CD4-positive, alpha-beta T cell treated with Interleukin-17A for 1 hour (primary cell): ENCODE data around the gene HOXD8.

ENCODE experiments used
- DNase-seq: peaks from one replicate; pipeline ENCODE4 v3.0.0-alpha.2; 2020

Gene HOXD8

DNA sequence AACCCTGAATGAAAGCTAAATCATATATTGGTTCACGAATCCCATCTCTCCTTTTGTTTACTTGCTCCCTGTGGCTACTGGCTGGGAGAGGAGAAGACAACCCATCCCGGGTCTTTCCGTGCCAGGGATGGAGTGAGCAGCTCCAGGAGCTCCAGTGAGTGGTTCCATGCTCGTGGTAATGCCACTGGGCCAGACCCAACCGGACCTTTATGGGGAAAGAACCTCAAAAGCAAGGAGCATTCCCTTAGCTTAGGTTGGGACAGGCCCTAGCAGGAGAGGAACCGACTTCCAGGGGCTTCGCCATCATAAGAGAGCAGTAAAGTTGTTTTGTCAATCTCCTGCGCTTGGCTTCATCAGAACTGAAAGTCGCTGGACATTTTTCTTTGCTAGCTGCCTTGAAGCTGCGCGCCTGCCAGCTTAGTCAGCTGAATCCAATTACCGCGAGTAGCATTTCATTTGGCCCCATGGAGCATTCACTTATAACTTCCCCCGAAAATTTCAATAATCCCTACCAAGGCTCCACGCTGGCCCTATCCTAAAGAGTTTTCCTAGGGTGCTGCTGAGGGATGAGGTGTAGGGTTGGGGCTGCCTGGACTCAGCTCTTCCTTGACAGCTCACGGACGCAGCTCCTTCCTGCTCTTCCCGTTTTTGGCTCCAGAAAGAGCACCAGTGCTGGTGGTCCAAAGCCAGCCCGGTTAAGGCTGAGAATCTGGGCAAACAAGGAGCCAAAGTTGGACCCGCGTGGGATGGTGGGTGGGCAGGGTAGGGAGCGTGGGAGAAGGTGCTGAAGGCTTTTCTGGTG is 32.5 kb downstream of the HOXD8 start:
- no peak for DNase-seq

DNA sequence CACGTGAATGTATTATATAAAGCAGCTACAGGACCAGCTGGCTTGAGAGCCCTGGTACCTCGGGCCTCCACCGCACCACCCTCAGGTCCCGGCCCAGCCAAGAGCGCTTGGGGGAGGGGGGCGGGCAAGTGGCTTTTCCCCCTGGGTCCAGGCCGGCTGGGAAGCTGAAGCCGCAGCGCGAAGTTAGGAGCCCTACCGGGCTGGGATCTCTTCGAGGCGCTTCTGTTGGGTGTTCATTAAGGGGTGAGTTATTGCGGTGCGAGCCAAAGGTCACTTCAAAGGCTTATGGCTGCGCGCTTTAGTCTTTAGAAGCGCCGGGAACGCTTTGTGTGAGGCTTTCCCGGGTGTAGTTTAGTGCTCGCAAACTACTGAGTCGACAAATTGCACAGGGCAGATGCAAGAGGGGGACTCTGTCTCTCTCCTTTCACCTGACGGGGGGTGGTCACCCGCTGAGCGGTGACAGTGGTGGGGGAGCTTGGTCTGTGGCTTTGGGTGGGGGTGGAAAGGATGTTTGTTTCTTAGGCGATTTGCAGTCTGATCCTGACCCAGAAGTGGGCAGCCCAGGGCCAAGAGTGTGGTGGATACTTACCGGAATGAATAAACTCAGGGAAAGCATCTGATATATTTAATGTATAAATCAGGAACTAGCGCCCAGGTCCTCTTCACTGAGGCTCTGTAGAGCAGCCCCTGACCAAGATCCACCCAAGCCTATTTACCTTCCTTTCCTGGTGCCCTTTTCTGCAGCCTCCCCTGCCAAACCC is 33.6 kb downstream of the HOXD8 start:
- DNase-seq: no peak

DNA sequence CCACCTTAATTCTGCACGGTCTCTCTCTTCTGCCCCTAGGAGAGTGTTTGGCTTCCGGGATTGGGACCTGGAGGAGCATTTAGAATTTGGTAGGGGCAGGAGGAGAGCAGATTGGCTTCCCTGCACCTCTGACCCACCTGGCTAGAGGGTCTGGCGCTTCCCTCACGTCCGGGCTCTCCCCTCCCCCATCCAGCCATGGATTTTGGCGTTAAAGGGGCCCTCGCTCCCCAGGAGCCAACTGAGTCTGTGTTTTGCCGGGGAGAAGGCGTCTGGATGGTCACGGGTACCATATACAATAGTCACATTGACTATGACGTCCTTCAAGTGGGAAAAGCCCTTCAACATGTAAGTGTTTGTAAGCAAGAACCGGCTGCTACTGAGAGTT is 34.2 kb downstream of the HOXD8 start:
- no peak for DNase-seq

DNA sequence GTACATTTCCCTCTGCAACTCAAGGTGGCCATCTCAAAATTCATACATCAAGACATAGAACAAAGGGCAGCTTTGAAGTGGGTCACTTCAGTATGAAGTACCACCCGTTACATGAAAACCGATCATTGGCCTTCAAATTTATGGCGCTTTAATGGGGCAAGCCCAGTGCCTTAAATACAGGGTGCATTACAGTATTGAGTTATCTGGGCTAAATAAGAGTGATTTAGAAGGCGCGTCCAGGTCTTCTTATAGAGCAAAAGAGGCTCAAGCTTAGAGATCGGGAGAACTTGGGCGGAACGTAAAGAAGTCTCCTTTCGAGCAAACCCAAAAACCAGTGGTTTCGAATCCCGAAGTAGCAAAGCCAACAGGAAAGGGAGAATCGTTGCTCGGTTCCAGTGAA is 34.7 kb downstream of the HOXD8 start:
- no peak for DNase-seq

DNA sequence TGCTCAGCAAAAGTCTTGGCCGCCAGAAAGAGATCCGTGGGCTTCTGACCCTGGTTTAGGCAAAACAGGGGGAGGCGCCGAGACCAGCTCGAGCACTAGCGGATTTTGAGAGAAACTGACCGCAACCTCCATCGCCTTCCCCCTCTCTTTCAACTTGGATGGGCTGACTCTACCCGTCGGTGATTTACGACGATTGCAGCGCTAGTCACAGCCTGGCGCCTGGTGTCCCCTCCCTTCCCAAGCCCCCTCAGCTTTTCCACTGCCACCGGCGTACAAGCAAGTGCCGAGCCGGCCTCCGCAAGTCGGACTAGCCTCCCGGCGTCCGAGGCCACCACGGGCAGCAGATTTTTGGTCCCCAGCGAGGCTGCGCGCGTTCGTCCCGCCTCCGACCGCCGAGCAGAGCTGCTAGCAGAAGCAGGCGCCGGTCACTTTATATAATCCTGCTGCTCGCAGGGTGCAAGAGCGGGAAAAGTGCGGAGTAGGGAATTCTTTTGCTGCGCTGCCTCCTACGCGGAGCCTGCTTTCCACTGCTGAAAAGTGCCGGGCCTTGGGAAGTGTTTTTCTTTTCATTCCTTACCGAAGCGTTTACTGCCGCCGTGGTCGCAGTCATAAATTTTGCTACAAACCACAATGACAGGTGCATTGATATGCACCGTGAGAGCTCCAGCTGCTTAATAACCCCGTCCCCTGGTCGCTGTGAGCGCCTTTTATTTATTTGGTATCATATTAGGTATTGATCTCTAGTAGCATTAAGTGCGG is 35.3 kb downstream of the HOXD8 start:
- DNase-seq: no peak

DNA sequence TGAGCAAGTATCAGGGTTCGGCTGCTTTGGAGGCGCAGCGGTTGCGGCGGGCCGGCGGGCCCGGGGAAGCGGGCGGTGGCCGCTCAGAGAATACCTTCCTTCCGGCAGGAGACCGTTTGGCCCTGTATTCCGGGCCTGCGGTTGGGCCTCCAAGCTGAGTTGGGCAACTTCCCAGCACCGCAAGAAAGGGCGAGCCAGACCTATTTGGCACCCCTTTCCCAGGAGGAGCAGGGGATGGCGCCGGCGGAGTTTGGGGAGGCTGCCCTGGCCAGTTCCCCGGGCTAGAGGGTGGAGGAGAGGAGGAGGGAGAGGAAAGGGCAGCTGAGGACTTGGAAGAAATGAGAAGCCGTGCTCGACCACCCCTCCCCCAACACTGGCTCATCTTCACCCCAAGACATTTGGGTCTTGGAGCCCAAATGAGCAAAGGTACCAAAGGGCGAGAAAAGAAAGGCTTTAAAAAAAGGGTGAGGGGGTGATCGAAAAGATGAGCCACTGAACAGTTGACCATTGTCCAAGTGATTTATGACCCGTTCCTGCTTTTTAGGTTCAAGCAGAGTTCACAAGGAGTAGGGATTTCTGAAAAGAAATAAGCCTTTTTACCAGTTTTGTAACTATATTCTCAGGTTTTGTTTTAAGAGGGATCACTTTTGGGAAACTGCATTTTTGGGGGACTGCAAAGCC is 36.0 kb downstream of the HOXD8 start:
- DNase-seq: no peak

DNA sequence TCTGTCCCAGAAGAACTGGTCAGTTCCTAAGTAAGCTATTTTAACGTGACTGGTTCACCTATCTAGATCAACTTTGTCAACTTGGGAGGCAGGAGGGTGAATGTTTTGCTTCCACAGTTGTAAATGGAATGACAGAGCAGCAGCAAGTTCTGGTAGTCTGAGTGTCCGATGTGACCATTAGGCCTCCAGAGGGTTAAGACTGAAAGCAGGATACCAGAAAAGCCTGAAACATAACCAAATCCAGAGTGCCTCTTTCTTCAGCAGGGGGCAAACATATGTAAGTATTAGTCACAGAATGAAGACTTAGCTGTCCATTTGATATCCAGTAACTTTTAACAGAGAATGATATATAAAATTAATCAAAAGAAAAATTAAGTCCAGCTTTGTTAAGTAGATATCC is 36.8 kb downstream of the HOXD8 start:
- no peak for DNase-seq

DNA sequence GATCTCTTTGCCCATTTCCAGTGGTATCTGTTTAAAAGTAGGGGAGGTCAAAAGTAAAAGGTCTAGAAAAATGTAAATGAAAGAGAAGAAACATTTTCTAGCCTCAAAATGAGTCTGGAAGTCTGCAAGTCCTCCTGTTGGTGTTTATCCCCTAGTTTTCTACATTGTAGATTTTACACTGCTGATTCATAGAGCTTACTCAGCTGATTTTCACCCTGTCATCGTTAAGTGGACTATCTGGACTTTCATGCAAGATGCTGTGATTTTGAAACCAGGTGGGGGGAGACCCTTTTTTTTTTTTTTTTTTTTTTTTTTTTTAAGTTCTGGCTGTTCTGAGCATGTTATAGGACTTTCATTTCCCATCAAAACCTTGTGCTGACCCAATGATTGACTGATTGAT is 37.9 kb downstream of the HOXD8 start:
- DNase-seq: no peak

DNA sequence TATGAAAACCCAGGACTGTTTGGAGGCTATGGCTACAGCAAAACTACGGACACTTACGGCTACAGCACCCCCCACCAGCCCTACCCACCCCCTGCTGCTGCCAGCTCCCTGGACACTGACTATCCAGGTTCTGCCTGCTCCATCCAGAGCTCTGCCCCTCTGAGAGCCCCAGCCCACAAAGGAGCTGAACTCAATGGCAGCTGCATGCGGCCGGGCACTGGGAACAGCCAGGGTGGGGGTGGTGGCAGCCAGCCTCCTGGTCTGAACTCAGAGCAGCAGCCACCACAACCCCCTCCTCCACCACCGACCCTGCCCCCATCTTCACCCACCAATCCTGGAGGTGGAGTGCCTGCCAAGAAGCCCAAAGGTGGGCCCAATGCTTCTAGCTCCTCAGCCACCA is 39.7 kb downstream of the HOXD8 start:
- DNase-seq: no peak

DNA sequence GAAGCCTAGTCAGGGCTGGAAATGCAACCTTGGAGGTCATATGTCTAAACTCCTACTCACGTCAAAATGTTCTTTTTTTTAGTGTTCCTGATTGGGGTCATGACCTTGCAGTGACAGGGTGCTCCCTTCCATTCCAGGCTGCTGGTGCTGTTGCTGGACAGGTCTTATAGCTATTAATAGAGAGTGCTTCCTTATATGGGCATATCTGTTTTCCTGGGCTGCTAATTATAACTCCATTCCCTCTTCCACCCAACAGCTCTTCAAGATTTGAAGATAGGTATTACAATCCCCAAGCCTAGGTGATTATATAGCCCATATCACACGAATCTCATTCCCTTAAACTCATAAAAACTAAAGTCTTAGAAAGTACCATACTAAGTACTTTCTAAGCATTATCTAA is 40.2 kb downstream of the HOXD8 start:
- DNase-seq: no peak

DNA sequence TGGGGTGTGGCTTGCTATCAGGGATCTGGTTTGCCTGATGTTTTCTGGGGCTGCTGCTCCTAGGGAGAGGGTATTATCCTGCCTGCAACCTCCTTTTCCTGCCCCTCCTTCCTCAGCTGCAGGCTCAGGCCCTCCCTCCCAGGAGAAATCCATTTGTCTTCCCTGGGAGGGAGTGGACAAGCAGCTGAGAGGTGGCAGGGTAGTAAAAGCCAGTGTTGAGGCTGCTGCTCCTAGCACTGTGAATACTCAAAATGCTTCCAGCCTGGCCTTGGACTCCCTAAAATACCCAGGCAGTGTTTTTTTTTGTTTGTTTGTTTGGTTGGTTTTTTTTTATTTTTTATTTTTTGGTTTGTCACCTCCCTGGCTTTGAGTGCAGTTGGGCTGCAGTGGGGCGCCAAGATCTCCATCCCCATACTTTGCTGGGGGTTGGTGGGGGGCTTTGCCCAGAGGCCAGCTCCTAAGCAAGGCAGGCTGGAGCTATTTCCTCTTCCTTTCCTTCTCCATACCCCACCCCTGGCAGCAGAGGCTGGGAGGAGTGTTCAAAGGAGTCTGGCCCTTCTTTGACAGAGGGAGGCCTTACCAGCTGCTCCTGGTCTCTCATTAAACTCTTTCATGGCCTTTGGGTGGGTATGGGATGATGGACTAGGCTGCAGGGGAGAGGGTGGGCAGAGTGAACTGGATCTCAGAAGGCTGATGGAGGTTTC is 41.2 kb downstream of the HOXD8 start:
- DNase-seq: no peak

DNA sequence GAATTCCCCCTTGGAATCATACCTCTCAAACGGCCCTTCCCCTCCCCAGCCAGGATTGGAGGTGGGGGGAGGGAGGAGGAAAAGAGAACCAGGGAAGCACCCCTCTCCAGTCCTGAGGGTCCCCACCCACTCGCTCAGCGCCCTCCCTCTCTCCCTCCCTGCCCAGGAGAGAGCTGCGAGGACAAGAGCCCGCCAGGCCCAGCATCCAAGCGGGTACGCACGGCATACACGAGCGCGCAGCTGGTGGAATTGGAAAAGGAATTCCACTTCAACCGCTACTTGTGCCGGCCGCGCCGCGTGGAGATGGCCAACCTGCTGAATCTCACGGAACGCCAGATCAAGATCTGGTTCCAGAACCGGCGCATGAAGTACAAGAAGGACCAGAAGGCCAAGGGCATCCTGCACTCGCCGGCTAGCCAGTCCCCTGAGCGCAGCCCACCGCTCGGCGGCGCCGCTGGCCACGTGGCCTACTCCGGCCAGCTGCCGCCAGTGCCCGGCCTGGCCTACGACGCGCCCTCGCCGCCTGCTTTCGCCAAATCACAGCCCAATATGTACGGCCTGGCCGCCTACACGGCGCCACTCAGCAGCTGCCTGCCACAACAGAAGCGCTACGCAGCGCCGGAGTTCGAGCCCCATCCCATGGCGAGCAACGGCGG is 42.0 kb downstream of the HOXD8 start:
- no peak for DNase-seq

DNA sequence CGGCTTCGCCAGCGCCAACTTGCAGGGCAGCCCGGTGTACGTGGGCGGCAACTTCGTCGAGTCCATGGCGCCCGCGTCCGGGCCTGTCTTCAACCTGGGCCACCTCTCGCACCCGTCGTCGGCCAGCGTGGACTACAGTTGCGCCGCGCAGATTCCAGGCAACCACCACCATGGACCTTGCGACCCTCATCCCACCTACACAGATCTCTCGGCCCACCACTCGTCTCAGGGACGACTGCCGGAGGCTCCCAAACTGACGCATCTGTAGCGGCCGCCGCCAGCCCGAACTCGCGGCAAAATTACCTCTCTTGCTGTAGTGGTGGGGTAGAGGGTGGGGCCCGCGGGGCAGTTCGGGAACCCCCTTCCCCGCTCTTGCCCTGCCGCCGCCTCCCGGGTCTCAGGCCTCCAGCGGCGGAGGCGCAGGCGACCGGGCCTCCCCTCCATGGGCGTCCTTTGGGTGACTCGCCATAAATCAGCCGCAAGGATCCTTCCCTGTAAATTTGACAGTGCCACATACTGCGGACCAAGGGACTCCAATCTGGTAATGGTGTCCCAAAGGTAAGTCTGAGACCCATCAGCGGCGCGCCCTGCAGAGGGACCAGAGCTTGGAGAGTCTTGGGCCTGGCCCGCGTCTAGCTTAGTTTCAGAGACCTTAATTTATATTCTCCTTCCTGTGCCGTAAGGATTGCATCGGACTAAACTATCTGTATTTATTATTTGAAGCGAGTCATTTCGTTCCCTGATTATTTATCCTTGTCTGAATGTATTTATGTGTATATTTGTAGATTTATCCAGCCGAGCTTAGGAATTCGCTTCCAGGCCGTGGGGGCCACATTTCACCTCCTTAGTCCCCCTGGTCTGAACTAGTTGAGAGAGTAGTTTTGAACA is 42.7 kb downstream of the HOXD8 start:
- no peak for DNase-seq

DNA sequence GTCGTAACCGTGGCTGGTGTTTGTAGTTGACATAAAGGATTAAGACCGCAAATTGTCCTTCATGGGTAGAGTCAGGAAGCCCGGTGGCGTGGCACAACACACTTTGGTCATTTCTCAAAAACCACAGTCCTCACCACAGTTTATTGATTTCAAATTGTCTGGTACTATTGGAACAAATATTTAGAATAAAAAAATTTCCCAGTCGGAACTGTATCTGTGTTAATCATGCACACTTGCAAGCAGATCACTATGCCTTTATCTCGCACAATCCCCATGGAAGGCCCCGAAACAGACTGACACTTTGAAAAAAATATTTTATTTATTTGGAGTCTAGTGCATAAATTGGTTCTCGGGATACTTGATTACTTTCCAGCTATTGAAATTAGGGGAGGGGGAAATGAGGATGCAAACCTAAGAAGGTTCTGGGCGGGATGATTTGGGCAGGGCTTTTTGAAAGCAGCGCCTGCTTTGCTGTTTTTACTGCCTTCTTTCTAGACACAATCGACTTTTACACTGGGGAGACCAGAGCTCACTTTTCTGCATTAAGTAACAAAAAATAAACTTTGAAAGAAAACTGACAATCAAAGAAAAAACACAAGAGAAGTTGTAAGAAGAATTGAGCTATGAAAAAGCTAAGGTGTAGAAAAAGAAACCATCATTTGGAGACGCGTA is 43.5 kb downstream of the HOXD8 start:
- no peak for DNase-seq

DNA sequence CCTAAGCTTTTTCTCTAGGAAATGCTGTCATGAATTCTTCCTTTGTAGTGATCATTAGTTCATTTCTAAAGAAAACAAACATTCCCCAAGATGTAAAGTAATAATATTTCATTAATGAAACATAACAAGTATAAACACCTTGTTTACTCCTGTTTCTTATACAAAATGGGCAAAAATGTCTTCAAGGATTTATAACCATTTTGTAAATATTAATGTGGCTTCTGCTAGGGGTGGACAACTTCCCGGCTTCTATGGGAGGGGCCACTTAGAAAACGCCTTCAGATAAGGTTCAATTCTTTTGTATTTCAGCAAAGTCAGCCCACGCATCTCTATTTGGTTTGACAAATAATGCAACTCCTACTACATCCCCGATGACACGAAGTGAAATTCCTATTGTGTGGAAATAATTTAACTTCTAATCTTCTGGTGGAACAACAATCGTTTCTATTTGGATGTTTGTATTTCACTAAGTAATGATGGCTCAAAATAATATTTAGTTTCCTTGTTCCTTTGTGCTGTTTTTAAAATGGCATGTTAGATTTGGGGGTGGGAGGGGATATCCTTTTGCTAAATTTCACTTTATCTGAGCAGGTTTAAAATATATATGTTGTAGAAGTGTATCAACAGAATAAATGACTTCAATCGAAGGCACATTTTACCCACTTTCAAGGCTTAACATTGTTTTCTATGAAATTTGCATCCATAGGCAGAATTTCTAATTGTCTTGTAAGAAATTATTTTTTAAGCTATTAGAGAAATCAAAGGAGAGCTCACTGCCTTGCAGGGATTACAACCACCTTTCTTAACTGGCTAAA is 44.3 kb downstream of the HOXD8 start:
- no peak for DNase-seq

DNA sequence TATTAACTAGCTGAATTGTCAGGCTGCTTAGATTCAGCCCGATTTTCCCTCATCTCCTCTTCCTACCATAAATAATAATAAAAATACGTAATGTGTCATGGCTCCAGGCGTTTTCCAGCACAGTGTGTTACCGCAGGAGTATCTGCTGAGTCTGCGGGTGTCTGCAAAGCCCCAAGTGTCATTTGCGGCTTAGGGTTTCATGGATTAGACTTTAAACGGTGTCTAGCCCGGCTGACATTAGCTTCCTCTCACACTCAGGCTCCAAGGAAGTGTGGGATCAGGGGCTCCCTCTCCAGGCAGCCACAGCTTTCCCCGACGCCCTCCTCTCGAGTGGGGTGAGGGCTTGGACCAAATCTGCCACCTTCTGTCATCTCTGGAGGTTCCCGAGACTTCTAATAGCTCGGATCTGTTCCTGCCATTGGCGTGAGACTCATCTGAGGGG is 44.9 kb downstream of the HOXD8 start:
- DNase-seq: no peak

DNA sequence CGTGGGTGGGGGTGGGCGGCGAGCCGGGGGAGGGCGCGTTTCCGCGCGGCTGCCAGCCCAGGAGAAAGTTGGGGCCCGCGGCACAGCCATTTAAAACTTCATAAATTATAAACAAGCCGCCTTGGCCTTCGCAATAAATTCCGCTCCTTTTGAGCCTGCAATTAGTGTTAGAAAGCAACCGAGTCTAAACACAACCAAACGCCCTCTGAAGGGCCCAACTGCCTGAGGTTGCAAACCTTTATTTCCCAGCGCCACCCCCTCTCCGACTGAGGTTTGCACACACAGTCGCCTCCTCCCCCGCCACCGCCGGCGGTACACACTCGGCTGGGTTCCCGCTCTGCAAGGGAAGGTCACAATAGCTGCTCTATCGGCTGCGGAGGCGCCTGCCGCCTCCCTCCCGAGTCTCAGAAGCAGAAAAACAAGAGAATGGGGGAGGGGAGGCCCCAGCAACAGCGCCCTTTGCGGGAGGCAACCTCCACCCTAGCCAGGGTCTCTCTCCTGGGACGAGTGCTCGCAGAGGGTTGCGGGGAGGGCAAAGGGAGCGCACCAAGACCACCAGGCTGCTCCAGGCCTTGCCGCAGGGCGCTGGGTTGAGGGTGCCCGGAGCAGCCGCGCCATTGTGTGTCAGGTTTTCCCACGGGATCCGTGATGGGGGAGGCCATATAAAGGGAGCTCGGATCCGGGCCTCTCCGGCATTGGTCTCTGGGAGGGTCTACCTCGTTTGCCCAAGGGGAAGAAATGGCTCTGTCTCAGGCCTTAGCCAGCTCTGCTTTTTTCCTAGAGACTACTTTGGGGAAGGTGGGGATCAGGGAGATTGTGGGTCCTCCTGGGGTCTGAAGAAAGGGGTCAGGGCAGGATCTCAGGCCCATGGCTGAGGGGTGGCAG is 45.6 kb downstream of the HOXD8 start:
- DNase-seq: no peak
